Neuronal stem cell (in vitro differentiated cells): ENCODE measurements around the gene PDPR.
"Not testable (repeated sequence)": the region's sequence is repeated elsewhere in the genome, so short reads cannot be mapped to it uniquely, and the experiment has no call there.

Source experiments
- DNase-seq: peaks from one replicate; pipeline ENCODE4 v3.0.0-alpha.2; 2013; ENCODE audit warnings: low spot score
- H2AFZ ChIP-seq: one replicate; pipeline ENCODE4 v1.6.1; 2013; ENCODE audit warnings: mild to moderate bottlenecking, low read length, inconsistent platforms
- H2AK5ac ChIP-seq: 2 replicates; pipeline ENCODE4 v1.6.1; 2013; ENCODE audit warnings: low read depth, mild to moderate bottlenecking, inconsistent platforms, low read length, moderate library complexity, mixed read lengths
- H2BK120ac ChIP-seq: 2 replicates; pipeline ENCODE4 v1.6.1; 2013; ENCODE audit warnings: low read depth, mild to moderate bottlenecking, inconsistent platforms, low read length, moderate library complexity, mixed read lengths
- H2BK12ac ChIP-seq: one replicate; pipeline ENCODE4 v1.6.1; 2013; ENCODE audit warnings: low read length, inconsistent platforms
- H2BK15ac ChIP-seq: 2 replicates; pipeline ENCODE4 v1.6.1; 2013; ENCODE audit warnings: mild to moderate bottlenecking, low read length, inconsistent platforms, mixed read lengths
- H2BK5ac ChIP-seq: one replicate; pipeline ENCODE4 v1.6.1; 2013; ENCODE audit warnings: inconsistent platforms, mild to moderate bottlenecking, low read length, moderate library complexity
- H3K14ac ChIP-seq: one replicate; pipeline ENCODE4 v1.6.1; 2013; ENCODE audit warnings: low read length, inconsistent platforms
- H3K18ac ChIP-seq: 2 replicates; pipeline ENCODE4 v1.6.1; 2013; ENCODE audit warnings: low read length, inconsistent platforms
- H3K23ac ChIP-seq: 2 replicates; pipeline ENCODE4 v1.6.1; 2013; ENCODE audit warnings: low read depth, mild to moderate bottlenecking, mixed read lengths, low read length, inconsistent platforms; ENCODE audit not compliant: poor library complexity
- H3K27ac ChIP-seq: replicated peaks from 3 replicates; pipeline ENCODE4 v1.5.1; 2013; ENCODE audit warnings: low read length, inconsistent platforms
- H3K27me3 ChIP-seq, 3 experiments: 2 replicates each; pipeline ENCODE4 v1.6.1; 2013; ENCODE audit warnings: low read length in 3 of 3, mild to moderate bottlenecking in 2 of 3, inconsistent platforms in 1 of 3, low read depth in 1 of 3, mixed read lengths in 1 of 3, moderate library complexity in 1 of 3; ENCODE audit not compliant: control insufficient read depth in 3 of 3, insufficient read depth in 3 of 3
- H3K36me3 ChIP-seq, 2 donors: replicated peaks in 1 of 2; 2 replicates each; pipeline ENCODE4 v1.6.1; 2013; ENCODE audit warnings: low read length in 2 of 2; ENCODE audit not compliant: control insufficient read depth in 2 of 2, insufficient read depth in 2 of 2
- H3K4ac ChIP-seq: 2 replicates; pipeline ENCODE4 v1.6.1; 2013; ENCODE audit warnings: inconsistent platforms, mild to moderate bottlenecking, low read length, moderate library complexity
- H3K4me1 ChIP-seq, 2 donors: 1 replicate in 1 of 2; 2 replicates in 1 of 2; pipeline ENCODE4 v1.6.1; 2013; ENCODE audit warnings: low read length in 2 of 2, low read depth in 1 of 2; ENCODE audit not compliant: control insufficient read depth in 2 of 2, insufficient read depth in 1 of 2
- H3K4me2 ChIP-seq: one replicate; pipeline ENCODE4 v1.6.1; 2013; ENCODE audit warnings: mild to moderate bottlenecking, low read length, inconsistent platforms; ENCODE audit not compliant: insufficient read depth, poor library complexity, severe bottlenecking
- H3K4me3 ChIP-seq, 2 donors: 2 replicates each; pipeline ENCODE4 v1.5.1; 2013; ENCODE audit warnings: low read length in 2 of 2, mild to moderate bottlenecking in 2 of 2, inconsistent platforms in 1 of 2, moderate library complexity in 1 of 2
- H3K79me1 ChIP-seq: one replicate; pipeline ENCODE4 v1.6.1; 2013; ENCODE audit warnings: low read depth, mild to moderate bottlenecking, inconsistent platforms, low read length, moderate library complexity
- H3K9ac ChIP-seq: one replicate; pipeline ENCODE4 v1.6.1; 2013; ENCODE audit warnings: mild to moderate bottlenecking, low read depth, low read length, inconsistent platforms; ENCODE audit not compliant: poor library complexity
- H3K9me3 ChIP-seq, 2 donors: replicated peaks in 1 of 2; 2 replicates each; pipeline versions ENCODE3 to v1.6.1; 2013; ENCODE audit warnings: low read length in 2 of 2, mild to moderate bottlenecking in 2 of 2, inconsistent platforms in 1 of 2, low read depth in 1 of 2, mixed read lengths in 1 of 2, moderate library complexity in 1 of 2; ENCODE audit not compliant: control insufficient read depth in 2 of 2, insufficient read depth in 1 of 2
- H4K8ac ChIP-seq: one replicate; pipeline ENCODE4 v1.6.1; 2013; ENCODE audit warnings: low read depth, mild to moderate bottlenecking, inconsistent platforms, low read length, moderate library complexity
- H4K91ac ChIP-seq: one replicate; pipeline ENCODE4 v1.6.1; 2013; ENCODE audit warnings: low read length, low read depth, mild to moderate bottlenecking, inconsistent platforms; ENCODE audit not compliant: poor library complexity
- WGBS, 2 donors: extraction: QIAGEN DNeasy Blood & Tissue Kit; methylation state at CpG; one replicate each; pipeline ENCODE4 v1.1.7; 2013; ENCODE audit warnings: missing lambda C conversion rate in 2 of 2, mixed read lengths in 1 of 2; ENCODE audit not compliant: insufficient read length in 2 of 2, insufficient replicate concordance in 1 of 2; ENCODE audit errors: extremely low coverage in 2 of 2; 5-methylcytosine and 5-hydroxymethylcytosine counted together

Gene PDPR

GRCh38 chr16:70198666-70199065 lies 84.5 kb downstream of the PDPR start:
- not testable (repeated sequence) for H3K27me3 ChIP-seq, H4K91ac ChIP-seq, H3K79me1 ChIP-seq, H2BK12ac ChIP-seq, H3K9me3 ChIP-seq, H2AK5ac ChIP-seq, H3K9ac ChIP-seq, H2BK15ac ChIP-seq, H3K27ac ChIP-seq, H3K4me3 ChIP-seq, H2BK120ac ChIP-seq, H3K4ac ChIP-seq, H4K8ac ChIP-seq, H3K23ac ChIP-seq, H3K4me1 ChIP-seq, H3K4me2 ChIP-seq, H3K18ac ChIP-seq, H3K14ac ChIP-seq, H3K36me3 ChIP-seq, H2BK5ac ChIP-seq, DNase-seq
- peak overlapping the region; percentile 45 for H2AFZ ChIP-seq
- WGBS, 2 donors: no CpG with 5 or more reads among the region's 3 CpGs

GRCh38 chr16:70199170-70199569 lies 85.0 kb downstream of the PDPR start:
- H3K9ac ChIP-seq, H2BK12ac ChIP-seq, H3K4me3 ChIP-seq, H4K91ac ChIP-seq, H3K4ac ChIP-seq, H4K8ac ChIP-seq, H3K36me3 ChIP-seq, H3K79me1 ChIP-seq, H2BK120ac ChIP-seq, H2AK5ac ChIP-seq, H3K9me3 ChIP-seq, H2BK5ac ChIP-seq, H3K4me1 ChIP-seq, H3K14ac ChIP-seq, H3K27ac ChIP-seq, DNase-seq, H2BK15ac ChIP-seq, H3K18ac ChIP-seq, H3K27me3 ChIP-seq, H3K23ac ChIP-seq, H2AFZ ChIP-seq, H3K4me2 ChIP-seq: not testable (repeated sequence)
- no CpG with 5 or more reads among the region's 9 CpGs for WGBS, 2 donors

- not testable (repeated sequence) for H2AFZ ChIP-seq, H3K4me2 ChIP-seq, H3K9ac ChIP-seq, H3K4ac ChIP-seq, H4K8ac ChIP-seq, H2BK12ac ChIP-seq, H3K4me3 ChIP-seq, H3K9me3 ChIP-seq, H3K27me3 ChIP-seq, H3K18ac ChIP-seq, H2BK5ac ChIP-seq, H3K23ac ChIP-seq, H3K14ac ChIP-seq, H3K79me1 ChIP-seq, H3K4me1 ChIP-seq, DNase-seq, H4K91ac ChIP-seq, H3K27ac ChIP-seq, H2AK5ac ChIP-seq, H2BK120ac ChIP-seq, H3K36me3 ChIP-seq, H2BK15ac ChIP-seq
- WGBS, 2 donors: no CpG with 5 or more reads among the region's 8 CpGs
Measured at GRCh38 chr16:70200063-70200462, 85.9 kb downstream of the PDPR start.

- not testable (repeated sequence) for H2AFZ ChIP-seq, H3K9ac ChIP-seq, H3K9me3 ChIP-seq, H3K27ac ChIP-seq, H2BK15ac ChIP-seq, H3K36me3 ChIP-seq, DNase-seq, H4K8ac ChIP-seq, H3K14ac ChIP-seq, H3K79me1 ChIP-seq, H2BK120ac ChIP-seq, H3K23ac ChIP-seq, H2AK5ac ChIP-seq, H3K27me3 ChIP-seq, H4K91ac ChIP-seq, H2BK12ac ChIP-seq, H3K4me3 ChIP-seq, H3K4me1 ChIP-seq, H3K4me2 ChIP-seq, H3K18ac ChIP-seq, H3K4ac ChIP-seq, H2BK5ac ChIP-seq
- no CpG with 5 or more reads among the region's 7 CpGs for WGBS, 2 donors
Measured at GRCh38 chr16:70203508-70203907, 89.4 kb downstream of the PDPR start.
